Glomerular visceral epithelial cell (primary cell): ENCODE results near the gene ATXN1.
"Not testable (repeated sequence)": the region's sequence is repeated elsewhere in the genome, so short reads cannot be mapped to it uniquely, and the experiment has no call there.

Experiments
- DNase-seq: peaks from one replicate; pipeline ENCODE4 v3.0.0-alpha.2; 2016; ENCODE audit errors: extremely low spot score

ATXN1 gene

GRCh38 chr6:16720861-16721260 is 40.4 kb downstream of the ATXN1 start:
- no peak for DNase-seq

GRCh38 chr6:16719488-16719887 is 41.8 kb downstream of the ATXN1 start:
- DNase-seq = no peak

GRCh38 chr6:16718356-16718755 is 42.9 kb downstream of the ATXN1 start:
- DNase-seq = no peak

- no peak for DNase-seq
Observed at GRCh38 chr6:16717275-16717942, 43.9 kb downstream of the ATXN1 start.

- DNase-seq = no peak
Observed at GRCh38 chr6:16716321-16716858, 44.9 kb downstream of the ATXN1 start.

- no peak for DNase-seq
Observed at GRCh38 chr6:16713597-16713996, 47.7 kb downstream of the ATXN1 start.

GRCh38 chr6:16712931-16713484 is 48.3 kb downstream of the ATXN1 start:
- DNase-seq = peak; percentile 87

GRCh38 chr6:16712255-16712930 is 48.9 kb downstream of the ATXN1 start:
- DNase-seq = no peak

- peak; percentile 42 for DNase-seq
Observed at GRCh38 chr6:16711546-16712254, 49.6 kb downstream of the ATXN1 start.

- no peak for DNase-seq
Observed at GRCh38 chr6:16706911-16707783, 54.1 kb downstream of the ATXN1 start.

- not testable (repeated sequence) for DNase-seq
Observed at GRCh38 chr6:16706491-16706890, 54.8 kb downstream of the ATXN1 start.

- no peak for DNase-seq
Observed at GRCh38 chr6:16706029-16706428, 55.2 kb downstream of the ATXN1 start.

- no peak for DNase-seq
Observed at GRCh38 chr6:16705081-16705993, 55.9 kb downstream of the ATXN1 start.

GRCh38 chr6:16704401-16705045 is 56.7 kb downstream of the ATXN1 start:
- peak; percentile 41 for DNase-seq

- DNase-seq = not testable (repeated sequence)
Observed at GRCh38 chr6:16702627-16703378, 58.5 kb downstream of the ATXN1 start.

GRCh38 chr6:16700916-16701234 is 60.4 kb downstream of the ATXN1 start:
- DNase-seq = no peak

- peak; percentile 58 for DNase-seq
Observed at GRCh38 chr6:16700202-16700915, 60.9 kb downstream of the ATXN1 start.
